Upper lobe of left lung (tissue), 4 donors: ENCODE data around the gene THBD.

Source experiments
- EP300 ChIP-seq, 4 donors: sonication (generic); formaldehyde crosslinking; IDR thresholded peaks; one replicate each; pipeline ENCODE4 v1.5.1; 2017; ENCODE audit warnings: antibody characterized with exemption in 4 of 4, control low read depth in 2 of 4
- TF ChIP-seq, protein P1 (sequence below), 6 experiments: fragments of 450-650 bp in 4 of 6; fragments of 200-600 bp in 2 of 6; sonication (generic) in 2 of 6; IDR thresholded peaks; one replicate each; pipeline ENCODE4 v1.5.1; 2016 to 2019; ENCODE audit warnings: antibody characterized with exemption in 6 of 6

DNA sequence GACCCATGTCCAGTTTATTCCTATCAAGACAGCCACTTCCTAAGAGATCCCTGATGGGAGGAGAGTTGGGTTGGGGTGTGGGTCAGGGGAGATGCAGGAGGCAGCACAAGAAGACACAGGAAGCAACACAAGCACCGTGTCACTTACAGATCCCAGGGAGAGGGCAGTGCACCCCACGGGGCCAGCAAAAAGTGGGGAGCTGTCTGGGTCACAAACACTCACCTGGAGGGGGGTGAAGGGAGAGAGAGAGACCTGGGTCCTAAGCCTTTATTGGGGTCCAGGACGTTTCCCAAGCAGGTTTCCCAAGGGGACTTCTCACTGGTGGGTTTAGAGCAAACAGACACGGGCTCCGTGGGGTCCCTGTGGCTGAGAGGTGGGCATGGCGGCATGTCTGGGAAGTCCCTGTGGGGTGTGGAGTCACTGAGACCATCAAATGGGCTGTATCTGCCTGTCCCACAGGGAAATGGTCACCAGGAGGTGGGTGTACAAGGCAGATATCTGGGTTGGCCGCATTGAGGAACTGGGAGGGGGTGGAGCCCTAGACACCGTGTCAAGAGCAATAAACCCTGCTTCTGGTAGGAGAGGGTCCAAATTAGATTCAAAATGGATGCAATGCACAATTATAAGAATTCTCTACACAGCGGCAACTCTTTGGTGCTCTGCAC lies 38.2 kb upstream of the THBD start:
- TF ChIP-seq, protein P1, sequence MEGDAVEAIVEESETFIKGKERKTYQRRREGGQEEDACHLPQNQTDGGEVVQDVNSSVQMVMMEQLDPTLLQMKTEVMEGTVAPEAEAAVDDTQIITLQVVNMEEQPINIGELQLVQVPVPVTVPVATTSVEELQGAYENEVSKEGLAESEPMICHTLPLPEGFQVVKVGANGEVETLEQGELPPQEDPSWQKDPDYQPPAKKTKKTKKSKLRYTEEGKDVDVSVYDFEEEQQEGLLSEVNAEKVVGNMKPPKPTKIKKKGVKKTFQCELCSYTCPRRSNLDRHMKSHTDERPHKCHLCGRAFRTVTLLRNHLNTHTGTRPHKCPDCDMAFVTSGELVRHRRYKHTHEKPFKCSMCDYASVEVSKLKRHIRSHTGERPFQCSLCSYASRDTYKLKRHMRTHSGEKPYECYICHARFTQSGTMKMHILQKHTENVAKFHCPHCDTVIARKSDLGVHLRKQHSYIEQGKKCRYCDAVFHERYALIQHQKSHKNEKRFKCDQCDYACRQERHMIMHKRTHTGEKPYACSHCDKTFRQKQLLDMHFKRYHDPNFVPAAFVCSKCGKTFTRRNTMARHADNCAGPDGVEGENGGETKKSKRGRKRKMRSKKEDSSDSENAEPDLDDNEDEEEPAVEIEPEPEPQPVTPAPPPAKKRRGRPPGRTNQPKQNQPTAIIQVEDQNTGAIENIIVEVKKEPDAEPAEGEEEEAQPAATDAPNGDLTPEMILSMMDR (IDR thresholded peaks at IDR 0.05): no peak
- no peak for TF ChIP-seq EP300 (IDR thresholded peaks at IDR 0.05)
